Measurements from ENCODE around the gene SULT2B1. TPM values are rescaled to one million over a fixed set of nuclear protein-coding genes. Genes with fewer than 3 reads are reported as not detected.

The SULT2B1 gene
- total RNA-seq, 1 experiment from 2014 or later: 6.2 TPM

DNA sequence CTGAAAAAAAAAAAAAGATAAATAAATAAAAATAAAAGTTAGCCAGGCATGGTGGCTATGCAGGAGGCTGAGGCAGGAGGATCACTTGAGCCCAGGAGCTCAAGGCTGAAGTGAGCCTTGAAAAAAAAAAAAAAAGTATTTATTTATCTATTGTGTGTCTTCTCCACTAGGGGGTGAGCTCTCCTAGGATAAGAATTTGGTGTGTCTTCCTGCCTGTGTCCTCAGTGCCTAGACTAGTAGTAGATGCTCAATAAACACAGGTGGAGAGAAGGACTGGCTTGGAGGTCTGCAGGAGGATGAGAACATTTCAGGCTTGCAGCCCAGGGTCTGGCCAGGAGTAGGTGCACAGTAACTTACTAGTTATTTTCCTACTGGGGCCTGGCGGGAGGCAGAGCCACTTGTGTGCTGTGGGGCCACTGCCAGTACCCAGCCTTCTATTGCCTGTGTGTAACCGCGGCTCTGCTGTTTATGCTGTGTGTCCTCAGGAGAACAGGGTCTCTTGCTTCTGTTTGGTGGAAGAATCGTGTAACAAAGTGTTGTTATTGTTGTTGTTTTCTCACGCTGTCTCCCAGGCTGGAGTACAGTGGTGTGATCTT is 45.7 kb upstream of the SULT2B1 start:
- H3K9me3 ChIP-seq (ENCODE audit: insufficient read depth, low read depth): no peaks in the 10 kb centered on the region
- CTCF ChIA-PET: interaction anchor here (0.5 to 4.1 kb wide), 15 partner anchors 9 to 544 kb away, joined by 3 to 87 read pairs (median 4); partner anchors contain the start of gene GYS1
- no peak for TF ChIP-seq EZH2 (IDR thresholded peaks at IDR 0.05; ENCODE audit: low read depth)
- TF ChIP-seq, protein P1, sequence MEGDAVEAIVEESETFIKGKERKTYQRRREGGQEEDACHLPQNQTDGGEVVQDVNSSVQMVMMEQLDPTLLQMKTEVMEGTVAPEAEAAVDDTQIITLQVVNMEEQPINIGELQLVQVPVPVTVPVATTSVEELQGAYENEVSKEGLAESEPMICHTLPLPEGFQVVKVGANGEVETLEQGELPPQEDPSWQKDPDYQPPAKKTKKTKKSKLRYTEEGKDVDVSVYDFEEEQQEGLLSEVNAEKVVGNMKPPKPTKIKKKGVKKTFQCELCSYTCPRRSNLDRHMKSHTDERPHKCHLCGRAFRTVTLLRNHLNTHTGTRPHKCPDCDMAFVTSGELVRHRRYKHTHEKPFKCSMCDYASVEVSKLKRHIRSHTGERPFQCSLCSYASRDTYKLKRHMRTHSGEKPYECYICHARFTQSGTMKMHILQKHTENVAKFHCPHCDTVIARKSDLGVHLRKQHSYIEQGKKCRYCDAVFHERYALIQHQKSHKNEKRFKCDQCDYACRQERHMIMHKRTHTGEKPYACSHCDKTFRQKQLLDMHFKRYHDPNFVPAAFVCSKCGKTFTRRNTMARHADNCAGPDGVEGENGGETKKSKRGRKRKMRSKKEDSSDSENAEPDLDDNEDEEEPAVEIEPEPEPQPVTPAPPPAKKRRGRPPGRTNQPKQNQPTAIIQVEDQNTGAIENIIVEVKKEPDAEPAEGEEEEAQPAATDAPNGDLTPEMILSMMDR (conservative IDR thresholded peaks at IDR 0.05): peak; percentile 94
- no peak overlapping the region for H3K4me2 ChIP-seq
- no peak overlapping the region for H2AFZ ChIP-seq
- peaks cover 22% of the 10 kb centered on the region; the same call in 1 of the 2 replicates for H3F3A ChIP-seq (ENCODE audit: insufficient read depth, low read depth)
- H3K4me3 ChIP-seq: no peak overlapping the region
- BruUV-seq (replicated peaks): no TSS peak
- H4K20me1 ChIP-seq (ENCODE audit: insufficient read depth): no peaks in the 10 kb centered on the region
- H3K4me1 ChIP-seq (replicated peaks; ENCODE audit: insufficient read depth): peaks cover 5% of the 10 kb centered on the region; the same call in 1 of the 2 replicates
- no peaks in the 10 kb centered on the region for H3K27me3 ChIP-seq (ENCODE audit: insufficient read depth, low read depth)
- H3K36me3 ChIP-seq (ENCODE audit: low read depth): no peaks in the 10 kb centered on the region
- peak in 1 of 2 experiments; percentile 59 for DNase-seq
- no peaks in the 10 kb centered on the region for H3K9me2 ChIP-seq (ENCODE audit: insufficient read depth)
- POLR2A ChIA-PET (ENCODE audit: unreplicated experiment): interaction anchor here (0.6 to 0.7 kb wide), 3 partner anchors 13 to 339 kb away, joined by 7 to 13 read pairs (median 11); no protein-coding TSS in a partner anchor
- intact Hi-C loops (cut with micrococcal nuclease; ENCODE audit: unreplicated experiment): loop anchor here (1.0 kb wide), 1 partner anchor 78 kb away; no protein-coding TSS in a partner anchor
- H3K79me2 ChIP-seq (ENCODE audit: low read depth): no peaks in the 10 kb centered on the region; the same call in 1 of the 2 replicates
- no peak overlapping the region for H3K27ac ChIP-seq

DNA sequence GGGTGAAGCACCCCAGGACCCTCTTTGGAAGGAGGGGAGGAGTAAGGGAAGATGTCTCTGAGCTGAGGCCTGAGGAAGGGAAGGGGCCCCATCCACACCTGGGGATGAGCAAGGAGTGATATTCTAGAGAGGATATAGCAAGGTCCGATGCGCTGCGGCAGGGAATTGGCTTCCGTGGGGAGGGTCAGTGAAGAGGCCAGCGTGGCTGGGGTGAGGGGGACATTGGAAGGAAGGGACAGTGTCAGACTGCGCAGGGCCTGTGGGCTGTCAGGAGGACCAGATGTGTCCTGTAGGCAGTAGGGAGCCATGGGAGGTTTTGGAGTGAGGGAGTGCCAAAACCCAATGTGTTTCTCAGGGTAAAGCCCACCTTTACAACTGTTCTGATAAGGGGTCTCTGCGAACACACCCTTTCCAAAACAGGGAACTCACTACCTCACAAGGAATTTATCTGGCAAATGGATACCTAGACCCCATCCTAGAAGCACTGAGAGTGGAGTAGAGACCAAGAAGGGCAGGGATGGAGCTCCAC is 44.0 kb upstream of the SULT2B1 start:
- no peaks in the 10 kb centered on the region for H3K79me2 ChIP-seq (ENCODE audit: low read depth)
- H3K27me3 ChIP-seq (ENCODE audit: insufficient read depth, low read depth): no peaks in the 10 kb centered on the region
- no peaks in the 10 kb centered on the region for H3K9me2 ChIP-seq (ENCODE audit: insufficient read depth)
- POLR2A ChIA-PET (ENCODE audit: unreplicated experiment): interaction anchor here (0.7 kb wide), 1 partner anchor 186 kb away, joined by 4 read pairs; a partner anchor contains a TSS
- H3K4me1 ChIP-seq (replicated peaks; ENCODE audit: insufficient read depth): no peaks in the 10 kb centered on the region; the same call in 1 of the 2 replicates
- no peak overlapping the region for H3K4me3 ChIP-seq
- CTCF ChIA-PET: interaction anchor here (0.6 to 4.1 kb wide), 3 partner anchors 34 to 76 kb away, joined by 4 to 87 read pairs (median 7); no protein-coding TSS in a partner anchor
- no peak for TF ChIP-seq EZH2 (IDR thresholded peaks at IDR 0.05; ENCODE audit: low read depth)
- TF ChIP-seq, protein P1 (conservative IDR thresholded peaks at IDR 0.05): no peak
- no peaks in the 10 kb centered on the region for H4K20me1 ChIP-seq (ENCODE audit: insufficient read depth)
- H3K9me3 ChIP-seq (ENCODE audit: insufficient read depth, low read depth): no peaks in the 10 kb centered on the region
- no peak overlapping the region for H2AFZ ChIP-seq
- H3K27ac ChIP-seq: no peak overlapping the region
- no peak for DNase-seq
- H3K36me3 ChIP-seq (ENCODE audit: low read depth): no peaks in the 10 kb centered on the region
- H3K4me2 ChIP-seq: no peak overlapping the region
- intact Hi-C loops (cut with micrococcal nuclease; ENCODE audit: unreplicated experiment): no loop called here
- H3F3A ChIP-seq (ENCODE audit: insufficient read depth, low read depth): peaks cover 30% of the 10 kb centered on the region; the same call in 1 of the 2 replicates
- BruUV-seq (replicated peaks): no TSS peak

DNA sequence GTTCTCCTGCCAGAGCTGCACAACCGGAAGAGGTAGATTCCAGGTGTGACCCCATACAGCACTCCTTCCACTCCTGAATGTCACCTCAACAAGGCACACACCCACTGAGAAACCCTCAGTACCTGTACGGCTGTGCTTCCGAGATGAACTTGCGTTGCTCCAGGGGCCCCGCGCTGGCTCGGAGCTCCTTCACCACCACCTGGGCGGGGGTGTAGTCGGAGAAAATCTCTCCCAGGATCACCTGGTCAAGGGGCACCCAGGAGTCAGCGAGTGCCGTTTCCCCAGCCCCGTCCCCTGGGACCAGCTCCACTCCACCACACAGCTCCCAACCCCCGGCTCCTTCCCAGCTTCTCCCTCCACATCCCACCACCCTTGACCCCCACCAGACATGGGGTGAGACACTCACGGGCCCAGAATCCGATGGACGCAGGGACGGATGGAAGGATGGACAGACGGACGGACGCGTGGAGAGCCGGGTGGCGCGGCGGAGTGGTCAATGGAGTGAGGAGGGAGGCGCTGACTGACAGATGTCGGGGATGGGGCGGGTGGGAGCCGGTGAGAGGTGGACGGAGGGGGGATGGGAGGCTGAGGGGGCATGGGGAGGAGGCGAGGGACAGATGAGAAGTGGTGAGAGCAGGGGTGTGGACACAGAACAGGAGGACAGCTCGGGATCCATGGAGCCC is 43.1 kb upstream of the SULT2B1 start:
- intact Hi-C loops (cut with micrococcal nuclease; ENCODE audit: unreplicated experiment): no loop called here
- no peaks in the 10 kb centered on the region; the same call in 1 of the 2 replicates for H3K4me1 ChIP-seq (replicated peaks; ENCODE audit: insufficient read depth)
- no peak overlapping the region for H3K27ac ChIP-seq
- no peak overlapping the region for H3K4me3 ChIP-seq
- no peaks in the 10 kb centered on the region for H3K79me2 ChIP-seq (ENCODE audit: low read depth)
- H3K4me2 ChIP-seq: no peak overlapping the region
- no peak for DNase-seq
- no peaks in the 10 kb centered on the region for H3K9me2 ChIP-seq (ENCODE audit: insufficient read depth)
- H3K9me3 ChIP-seq (ENCODE audit: insufficient read depth, low read depth): no peaks in the 10 kb centered on the region
- no peaks in the 10 kb centered on the region for H3K36me3 ChIP-seq (ENCODE audit: low read depth)
- H2AFZ ChIP-seq: no peak overlapping the region
- H4K20me1 ChIP-seq (ENCODE audit: insufficient read depth): no peaks in the 10 kb centered on the region
- TF ChIP-seq, protein P1 (conservative IDR thresholded peaks at IDR 0.05): no peak
- no peak for TF ChIP-seq EZH2 (IDR thresholded peaks at IDR 0.05; ENCODE audit: low read depth)
- POLR2A ChIA-PET (ENCODE audit: unreplicated experiment): interaction anchor here (0.7 kb wide), 1 partner anchor 187 kb away, joined by 4 read pairs; a partner anchor contains a TSS
- peaks cover 29% of the 10 kb centered on the region; the same call in 1 of the 2 replicates for H3F3A ChIP-seq (ENCODE audit: insufficient read depth, low read depth)
- H3K27me3 ChIP-seq (ENCODE audit: insufficient read depth, low read depth): no peaks in the 10 kb centered on the region
- BruUV-seq (replicated peaks): no TSS peak
- CTCF ChIA-PET: interaction anchor here (1.1 to 4.1 kb wide), 2 partner anchors 75 to 80 kb away, joined by 3 to 87 read pairs; no protein-coding TSS in a partner anchor
